Measurements from ENCODE around the gene C11orf24.
"Not testable (repeated sequence)": the region's sequence is repeated elsewhere in the genome, so short reads cannot be mapped to it uniquely, and the experiment has no call there.

The C11orf24 gene

DNA sequence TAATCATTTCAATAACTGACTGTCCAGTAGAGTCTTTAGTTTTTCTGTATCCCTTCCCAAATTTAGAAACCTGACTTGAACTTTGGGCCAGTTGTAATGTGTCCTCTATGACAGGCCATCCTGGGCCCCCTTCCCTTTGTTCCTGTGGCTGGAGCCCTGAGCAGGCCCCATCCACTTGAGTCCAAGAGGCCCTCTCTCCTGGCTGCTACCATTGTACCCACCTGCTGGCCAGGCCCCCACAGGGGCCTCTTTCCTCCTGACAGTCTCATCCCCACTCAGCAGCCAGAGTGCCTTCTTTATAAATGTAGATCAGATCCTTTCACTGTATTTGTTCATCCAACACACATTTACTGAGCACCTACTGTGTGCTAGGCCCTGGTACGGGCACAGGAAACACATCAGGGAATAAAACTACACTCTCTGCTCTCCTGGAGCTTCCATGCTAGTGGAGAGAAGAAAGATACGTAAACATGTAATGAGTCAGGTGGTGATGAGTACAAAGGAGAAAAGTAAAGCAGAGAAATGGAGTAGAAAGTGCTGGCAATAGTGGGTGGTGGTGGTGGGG is 37.9 kb upstream of the C11orf24 start:
- Histone ChIP-seq H3K27ac (ENCODE audit: low read depth, low read length) (no peak overlapping the region), H3K9me3 (ENCODE audit: low read length) (no peaks in the 10 kb centered on the region)

DNA sequence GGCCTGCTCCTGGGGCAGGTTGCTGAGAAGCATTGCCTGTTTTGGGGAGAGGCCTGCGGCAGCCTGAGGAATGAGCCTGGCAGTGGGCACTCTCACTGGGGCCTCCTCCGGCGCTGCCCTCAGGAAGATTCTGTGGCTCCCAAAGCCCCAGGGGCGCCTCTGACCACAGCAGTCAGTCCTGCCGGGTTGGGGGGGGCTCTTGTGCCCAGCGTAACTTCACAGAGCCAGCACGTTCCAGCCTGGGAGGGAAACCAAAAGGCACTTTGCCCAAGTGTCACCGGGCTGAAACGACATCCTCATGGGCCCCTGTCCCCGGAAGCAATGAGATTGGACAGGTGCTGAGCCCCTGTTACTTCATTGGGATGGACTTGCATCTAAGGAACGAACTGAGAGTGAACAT is 36.3 kb upstream of the C11orf24 start:
- Histone ChIP-seq H3K4me1 (ENCODE audit: insufficient read depth, low read length) (no peaks in the 10 kb centered on the region), H3K9ac (ENCODE audit: low read length) (no peak overlapping the region), H3K4me3 (ENCODE audit: low read depth in 1 of 2, low read length in 2 of 2) (no peak overlapping the region), H3K27me3 (ENCODE audit: control insufficient read depth in 1 of 2, insufficient read depth in 2 of 2, low read length in 2 of 2) (no peaks in the 10 kb centered on the region), H3K27ac (ENCODE audit: low read depth, low read length) (no peak overlapping the region), H3K36me3 (ENCODE audit: insufficient read depth, low read length) (no peaks in the 10 kb centered on the region), H3K9me3 (ENCODE audit: low read length) (no peaks in the 10 kb centered on the region)

More for the DNA sequence above, 37.9 kb upstream of the C11orf24 start:
- Histone ChIP-seq H3K36me3 (ENCODE audit: insufficient read depth, low read length) (no peaks in the 10 kb centered on the region), H3K27me3 (ENCODE audit: control insufficient read depth in 1 of 2, insufficient read depth in 2 of 2, low read length in 2 of 2) (no peaks in the 10 kb centered on the region), H3K4me3 (ENCODE audit: low read depth in 1 of 2, low read length in 2 of 2) (no peak overlapping the region), H3K9ac (ENCODE audit: low read length) (no peak overlapping the region), H3K4me1 (ENCODE audit: insufficient read depth, low read length) (peaks cover 9% of the 10 kb centered on the region)

DNA sequence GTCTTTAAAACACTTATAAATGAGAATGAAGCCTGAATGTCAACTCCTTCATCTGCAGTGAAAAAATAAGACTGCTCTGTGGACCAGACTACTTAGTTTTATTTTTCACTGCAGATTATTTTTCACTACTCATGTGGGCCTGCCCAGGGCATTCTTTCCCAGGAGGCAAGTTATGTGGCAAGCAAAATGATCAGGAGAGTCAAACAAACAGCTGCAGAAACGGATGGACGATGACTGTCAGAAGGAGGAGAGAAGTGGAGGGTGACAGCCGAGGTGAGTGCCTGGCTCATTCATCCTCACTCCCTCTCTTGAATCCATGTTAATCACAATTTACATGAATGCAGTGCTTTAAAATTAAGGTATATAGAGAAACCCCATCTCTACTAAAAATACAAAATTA is 34.9 kb upstream of the C11orf24 start:
- Histone ChIP-seq H3K27ac (ENCODE audit: low read depth, low read length) (no peak overlapping the region), H3K36me3 (ENCODE audit: insufficient read depth, low read length) (no peaks in the 10 kb centered on the region), H3K4me1 (ENCODE audit: insufficient read depth, low read length) (no peaks in the 10 kb centered on the region), H3K9me3 (ENCODE audit: low read length) (no peaks in the 10 kb centered on the region), H3K4me3 (ENCODE audit: low read depth in 1 of 2, low read length in 2 of 2) (no peak overlapping the region), H3K27me3 (ENCODE audit: control insufficient read depth in 1 of 2, insufficient read depth in 2 of 2, low read length in 2 of 2) (no peaks in the 10 kb centered on the region), H3K9ac (ENCODE audit: low read length) (no peak overlapping the region)

DNA sequence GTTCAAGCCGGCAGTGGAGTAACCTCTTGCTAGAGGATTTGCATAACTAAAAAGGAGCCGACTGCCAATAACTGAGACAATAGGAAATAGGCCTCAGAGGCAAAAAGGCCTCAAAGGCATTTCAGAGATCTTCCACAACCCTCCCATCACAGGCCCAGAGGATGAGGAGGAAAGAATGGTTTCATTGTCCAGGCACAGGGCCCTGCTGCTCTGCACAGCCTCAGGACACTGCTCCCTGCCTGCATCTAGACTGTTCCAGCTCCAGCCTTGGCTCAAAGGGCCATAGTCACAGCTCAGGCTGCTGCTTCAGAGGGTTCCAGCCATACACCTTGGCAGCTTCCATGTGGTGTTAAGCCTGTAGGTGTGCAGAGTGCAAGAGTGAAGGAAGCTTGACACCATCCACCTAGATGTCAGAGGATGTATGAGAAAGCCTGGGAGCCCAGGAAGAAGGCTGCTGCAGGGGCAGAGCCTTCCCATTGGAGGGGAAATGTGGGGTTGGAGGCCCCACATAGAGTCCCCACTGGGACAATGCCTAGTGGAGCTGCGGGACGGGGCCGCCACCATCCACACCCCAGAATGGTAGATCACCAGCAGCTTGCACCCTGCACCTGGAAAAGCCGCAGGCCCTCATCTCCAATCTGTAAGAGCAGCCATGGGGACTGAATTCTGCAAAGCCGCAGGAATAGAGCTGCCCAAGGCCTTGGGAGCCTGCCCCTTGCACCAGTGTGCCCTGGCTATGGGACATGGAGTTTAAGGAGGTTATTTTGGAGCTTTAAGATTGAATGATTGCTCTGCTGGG is 32.4 kb upstream of the C11orf24 start:
- H3K4me1 ChIP-seq (ENCODE audit: insufficient read depth, low read length): no peaks in the 10 kb centered on the region
- no peak overlapping the region for H3K27ac ChIP-seq (ENCODE audit: low read depth, low read length)
- no peak overlapping the region for H3K4me3 ChIP-seq (ENCODE audit: low read depth in 1 of 2, low read length in 2 of 2)
- H3K36me3 ChIP-seq (ENCODE audit: insufficient read depth, low read length): no peaks in the 10 kb centered on the region
- H3K9ac ChIP-seq (ENCODE audit: low read length): no peak overlapping the region
- no peaks in the 10 kb centered on the region for H3K9me3 ChIP-seq (ENCODE audit: low read length)
- no peaks in the 10 kb centered on the region for H3K27me3 ChIP-seq (ENCODE audit: control insufficient read depth in 1 of 2, insufficient read depth in 2 of 2, low read length in 2 of 2)

DNA sequence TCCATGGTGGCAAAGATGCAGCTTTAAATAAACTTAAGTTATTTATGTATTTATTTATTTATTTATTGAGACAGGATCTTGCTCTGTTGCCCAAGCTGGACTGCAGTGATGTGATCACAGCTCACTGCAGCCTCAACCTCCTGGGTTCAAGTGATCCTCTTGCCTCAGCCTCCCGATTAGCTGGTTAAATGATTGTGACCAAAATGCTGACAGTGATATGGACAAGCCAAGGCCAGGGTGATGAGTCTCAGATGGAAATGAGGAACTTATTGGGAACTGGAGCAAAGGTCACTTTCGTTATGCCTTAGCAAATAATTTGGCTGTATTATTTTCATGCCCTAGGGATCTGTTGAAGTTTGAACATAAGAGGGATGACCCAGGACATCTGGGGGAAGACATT is 31.3 kb upstream of the C11orf24 start:
- Histone ChIP-seq H3K9me3 (ENCODE audit: low read length) (no peaks in the 10 kb centered on the region), H3K9ac (ENCODE audit: low read length) (no peak overlapping the region), H3K36me3 (ENCODE audit: insufficient read depth, low read length) (no peaks in the 10 kb centered on the region), H3K27ac (ENCODE audit: low read depth, low read length) (no peak overlapping the region), H3K4me3 (ENCODE audit: low read depth in 1 of 2, low read length in 2 of 2) (no peak overlapping the region), H3K27me3 (ENCODE audit: control insufficient read depth in 1 of 2, insufficient read depth in 2 of 2, low read length in 2 of 2) (no peaks in the 10 kb centered on the region), H3K4me1 (ENCODE audit: insufficient read depth, low read length) (peaks cover 2% of the 10 kb centered on the region)

DNA sequence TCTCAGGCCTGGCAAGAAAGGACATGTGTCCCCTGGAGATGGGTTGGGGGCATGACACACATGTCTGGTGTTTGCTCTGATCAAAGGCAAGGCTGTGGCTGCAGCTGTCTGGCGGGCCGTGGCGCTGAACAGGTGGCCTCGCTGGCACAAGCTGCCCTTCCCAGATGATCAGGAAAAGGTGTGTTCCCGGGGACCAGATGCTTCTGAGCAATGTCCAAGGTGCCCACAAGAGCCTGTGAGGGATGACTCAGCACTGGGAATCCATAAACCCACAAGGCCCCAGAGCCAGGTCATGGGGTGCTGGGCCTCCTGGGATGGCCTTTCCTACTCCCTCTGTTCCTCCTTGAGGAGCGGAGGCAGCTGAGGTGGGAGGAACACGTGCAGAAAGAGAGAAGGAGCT is 30.9 kb upstream of the C11orf24 start:
- Histone ChIP-seq H3K4me3 (ENCODE audit: low read depth in 1 of 2, low read length in 2 of 2) (no peak overlapping the region), H3K27me3 (ENCODE audit: control insufficient read depth in 1 of 2, insufficient read depth in 2 of 2, low read length in 2 of 2) (no peaks in the 10 kb centered on the region), H3K27ac (ENCODE audit: low read depth, low read length) (no peak overlapping the region), H3K9ac (ENCODE audit: low read length) (no peak overlapping the region), H3K36me3 (ENCODE audit: insufficient read depth, low read length) (no peaks in the 10 kb centered on the region), H3K4me1 (ENCODE audit: insufficient read depth, low read length) (peaks cover 5% of the 10 kb centered on the region), H3K9me3 (ENCODE audit: low read length) (no peaks in the 10 kb centered on the region)

DNA sequence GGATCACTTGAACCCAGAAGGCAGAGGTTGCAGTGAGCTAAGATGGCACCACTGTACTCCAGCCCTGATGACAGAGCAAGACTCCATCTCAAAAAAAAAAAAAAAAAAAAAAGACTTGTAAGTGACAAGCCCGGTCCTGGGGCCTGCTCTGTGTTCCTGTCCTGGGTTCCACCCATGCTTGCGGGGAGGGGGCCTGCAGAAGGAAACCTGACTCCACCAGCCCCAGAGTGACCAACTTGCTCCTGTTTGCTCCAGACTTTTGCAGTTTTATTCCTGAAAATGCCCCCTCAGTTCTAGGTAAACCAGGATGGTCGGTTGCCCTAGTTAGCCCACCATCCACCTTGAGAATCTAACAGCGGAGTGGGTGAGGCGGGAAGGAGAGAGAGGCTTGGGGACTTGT is 30.5 kb upstream of the C11orf24 start:
- H3K36me3 ChIP-seq (ENCODE audit: insufficient read depth, low read length): no peaks in the 10 kb centered on the region
- no peak overlapping the region for H3K9ac ChIP-seq (ENCODE audit: low read length)
- H3K4me1 ChIP-seq (ENCODE audit: insufficient read depth, low read length): peaks cover 5% of the 10 kb centered on the region
- H3K9me3 ChIP-seq (ENCODE audit: low read length): no peaks in the 10 kb centered on the region
- no peaks in the 10 kb centered on the region for H3K27me3 ChIP-seq (ENCODE audit: control insufficient read depth in 1 of 2, insufficient read depth in 2 of 2, low read length in 2 of 2)
- H3K27ac ChIP-seq (ENCODE audit: low read depth, low read length): no peak overlapping the region
- H3K4me3 ChIP-seq (ENCODE audit: low read depth in 1 of 2, low read length in 2 of 2): no peak overlapping the region

DNA sequence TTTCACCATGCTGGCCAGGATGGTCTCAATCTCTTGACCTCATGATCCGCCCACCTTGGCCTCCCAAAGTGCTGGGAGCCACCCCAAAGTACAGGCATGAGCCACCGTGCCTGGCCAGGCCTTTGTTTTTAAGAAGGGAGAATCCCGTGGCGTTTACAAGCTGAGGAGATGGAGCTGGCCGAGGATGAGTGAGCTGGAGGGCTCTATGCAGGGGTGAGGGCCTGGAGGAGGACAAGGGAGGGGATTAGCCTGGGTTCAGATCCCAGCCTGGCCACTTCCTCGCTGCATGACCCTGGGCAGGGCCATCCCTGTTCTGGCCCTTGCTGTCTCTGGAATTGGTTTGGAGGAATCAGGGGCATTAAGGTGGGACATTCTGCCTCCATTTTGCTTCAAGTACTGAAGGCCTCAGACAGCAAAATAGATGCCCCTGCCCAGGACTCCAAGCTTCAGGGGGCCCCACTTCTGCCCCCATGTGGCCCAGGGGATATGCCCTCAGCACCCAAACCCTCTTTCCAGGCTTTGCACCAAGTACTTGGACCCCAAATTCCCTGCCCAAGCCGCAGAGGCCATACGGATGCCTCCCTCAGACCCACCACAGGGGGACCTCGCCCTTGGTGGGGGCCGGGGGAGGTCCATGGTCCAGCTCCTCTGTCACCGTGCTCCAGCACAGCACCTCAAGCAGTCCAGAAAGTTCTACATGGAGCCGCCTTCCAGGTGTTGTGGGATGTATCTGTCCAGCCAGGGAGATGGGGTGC is 28.5 kb upstream of the C11orf24 start:
- H3K27me3 ChIP-seq (ENCODE audit: control insufficient read depth in 1 of 2, insufficient read depth in 2 of 2, low read length in 2 of 2): no peaks in the 10 kb centered on the region
- H3K36me3 ChIP-seq (ENCODE audit: insufficient read depth, low read length): no peaks in the 10 kb centered on the region
- H3K9me3 ChIP-seq (ENCODE audit: low read length): no peaks in the 10 kb centered on the region
- peaks cover 5% of the 10 kb centered on the region for H3K4me1 ChIP-seq (ENCODE audit: insufficient read depth, low read length)
- no peak overlapping the region for H3K4me3 ChIP-seq (ENCODE audit: low read depth in 1 of 2, low read length in 2 of 2)
- no peak overlapping the region for H3K9ac ChIP-seq (ENCODE audit: low read length)
- no peak overlapping the region for H3K27ac ChIP-seq (ENCODE audit: low read depth, low read length)

DNA sequence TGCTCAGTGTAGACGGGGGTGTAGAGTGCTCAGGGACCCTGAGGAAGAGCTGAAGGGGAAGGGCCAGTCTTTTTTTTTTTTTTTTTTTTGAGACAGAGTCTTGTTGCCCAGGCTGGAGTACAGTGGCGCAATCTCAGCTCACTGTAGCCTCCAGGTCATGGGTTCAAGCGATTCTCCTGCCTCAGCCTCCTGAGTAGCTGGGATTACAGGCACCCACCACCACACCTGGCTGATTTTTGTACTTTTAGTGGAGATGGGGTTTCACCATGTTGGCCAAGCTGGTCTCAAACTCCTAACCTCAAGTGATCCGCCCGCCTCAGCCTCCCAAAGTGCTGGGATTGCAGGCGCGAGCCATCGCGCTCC is 27.7 kb upstream of the C11orf24 start:
- not testable (repeated sequence) for H3K4me1 ChIP-seq (ENCODE audit: insufficient read depth, low read length); H3K27me3 ChIP-seq (ENCODE audit: control insufficient read depth in 1 of 2, insufficient read depth in 2 of 2, low read length in 2 of 2); H3K27ac ChIP-seq (ENCODE audit: low read depth, low read length)

DNA sequence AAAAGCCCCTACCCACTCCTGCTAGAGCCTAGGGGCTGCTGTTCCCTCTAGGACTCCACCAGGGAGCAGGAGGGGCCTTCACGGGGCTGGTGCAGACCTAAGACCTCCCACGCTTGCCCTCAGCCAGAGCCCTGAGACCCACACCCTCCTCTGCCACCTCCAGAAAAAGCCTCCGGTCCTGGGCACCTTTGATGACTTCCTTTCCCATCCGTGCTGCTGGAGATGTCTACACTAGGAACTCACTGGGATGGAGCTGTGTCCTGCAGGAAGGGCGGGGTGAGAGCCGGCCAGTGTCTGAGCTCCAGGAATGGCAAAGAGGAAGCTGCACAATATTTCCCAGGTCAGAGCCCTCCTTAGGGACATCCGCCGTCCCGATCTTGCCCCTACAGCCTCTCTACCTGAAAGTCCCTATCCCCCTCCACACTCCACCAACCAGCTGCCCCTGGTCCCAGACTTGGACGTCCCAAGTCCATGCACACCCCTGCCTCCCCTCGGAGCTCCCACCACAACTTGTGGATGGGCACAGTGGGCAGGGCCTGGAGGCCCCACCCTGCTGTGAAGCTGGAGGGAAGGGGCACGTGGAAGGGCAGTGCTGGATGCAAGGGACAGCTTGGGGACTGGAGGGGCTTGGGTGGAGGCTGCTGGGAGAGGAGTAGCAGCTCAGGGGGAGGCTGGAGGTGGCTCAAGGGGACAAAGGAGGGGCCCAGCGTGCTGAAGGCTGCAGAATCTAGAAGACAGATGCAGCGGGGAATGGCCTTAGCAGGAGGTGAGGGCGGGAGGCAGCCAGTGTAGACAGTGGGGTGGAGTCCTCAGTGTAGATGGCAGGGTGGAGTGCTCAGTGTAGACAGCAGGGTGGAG is 27.1 kb upstream of the C11orf24 start:
- Histone ChIP-seq H3K27me3 (ENCODE audit: control insufficient read depth in 1 of 2, insufficient read depth in 2 of 2, low read length in 2 of 2) (no peaks in the 10 kb centered on the region), H3K4me1 (ENCODE audit: insufficient read depth, low read length) (peaks cover 5% of the 10 kb centered on the region), H3K9me3 (ENCODE audit: low read length) (no peaks in the 10 kb centered on the region), H3K4me3 (ENCODE audit: low read depth in 1 of 2, low read length in 2 of 2) (no peak overlapping the region), H3K36me3 (ENCODE audit: insufficient read depth, low read length) (no peaks in the 10 kb centered on the region), H3K9ac (ENCODE audit: low read length) (no peak overlapping the region), H3K27ac (ENCODE audit: low read depth, low read length) (no peak overlapping the region)

More for the DNA sequence above, 27.7 kb upstream of the C11orf24 start:
- H3K36me3 ChIP-seq (ENCODE audit: insufficient read depth, low read length); H3K9me3 ChIP-seq (ENCODE audit: low read length); H3K4me3 ChIP-seq (ENCODE audit: low read depth in 1 of 2, low read length in 2 of 2); H3K9ac ChIP-seq (ENCODE audit: low read length): not testable (repeated sequence)

All from muscle layer of colon (tissue), 2 donors.